ENCODE data around the gene SPECC1.

GRCh38 chr17:20151174-20151573 is 142.0 kb downstream of the SPECC1 start:
- TF ChIP-seq CTCF (IDR thresholded peaks at IDR 0.05) (no peak), POLR2A (IDR thresholded peaks at IDR 0.05) (no peak)

Data from lower leg skin (tissue), 3 donors.